Measurements from ENCODE around the gene TOP2A.
"Not testable (repeated sequence)": the region's sequence is repeated elsewhere in the genome, so short reads cannot be mapped to it uniquely, and the experiment has no call there.

TOP2A gene

DNA sequence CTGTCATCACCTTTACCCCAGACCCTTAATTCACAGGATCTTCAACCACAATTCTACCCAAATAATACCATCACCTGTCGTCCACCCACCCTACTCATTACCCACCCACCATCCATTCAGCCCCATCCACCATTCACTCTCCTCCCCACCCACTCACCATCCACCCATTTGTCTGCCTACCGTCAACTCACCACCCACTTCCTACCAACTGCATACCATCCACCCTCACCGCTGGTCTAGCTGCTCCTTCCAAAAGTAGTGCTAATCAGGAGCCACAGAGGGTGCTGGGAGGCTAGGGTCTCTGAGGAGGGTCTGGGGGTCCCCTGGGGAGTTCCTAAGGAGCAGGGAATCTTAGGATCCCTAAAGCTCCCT, 13.5 kb upstream of the TOP2A start:
- DNase-seq = no peak

DNA sequence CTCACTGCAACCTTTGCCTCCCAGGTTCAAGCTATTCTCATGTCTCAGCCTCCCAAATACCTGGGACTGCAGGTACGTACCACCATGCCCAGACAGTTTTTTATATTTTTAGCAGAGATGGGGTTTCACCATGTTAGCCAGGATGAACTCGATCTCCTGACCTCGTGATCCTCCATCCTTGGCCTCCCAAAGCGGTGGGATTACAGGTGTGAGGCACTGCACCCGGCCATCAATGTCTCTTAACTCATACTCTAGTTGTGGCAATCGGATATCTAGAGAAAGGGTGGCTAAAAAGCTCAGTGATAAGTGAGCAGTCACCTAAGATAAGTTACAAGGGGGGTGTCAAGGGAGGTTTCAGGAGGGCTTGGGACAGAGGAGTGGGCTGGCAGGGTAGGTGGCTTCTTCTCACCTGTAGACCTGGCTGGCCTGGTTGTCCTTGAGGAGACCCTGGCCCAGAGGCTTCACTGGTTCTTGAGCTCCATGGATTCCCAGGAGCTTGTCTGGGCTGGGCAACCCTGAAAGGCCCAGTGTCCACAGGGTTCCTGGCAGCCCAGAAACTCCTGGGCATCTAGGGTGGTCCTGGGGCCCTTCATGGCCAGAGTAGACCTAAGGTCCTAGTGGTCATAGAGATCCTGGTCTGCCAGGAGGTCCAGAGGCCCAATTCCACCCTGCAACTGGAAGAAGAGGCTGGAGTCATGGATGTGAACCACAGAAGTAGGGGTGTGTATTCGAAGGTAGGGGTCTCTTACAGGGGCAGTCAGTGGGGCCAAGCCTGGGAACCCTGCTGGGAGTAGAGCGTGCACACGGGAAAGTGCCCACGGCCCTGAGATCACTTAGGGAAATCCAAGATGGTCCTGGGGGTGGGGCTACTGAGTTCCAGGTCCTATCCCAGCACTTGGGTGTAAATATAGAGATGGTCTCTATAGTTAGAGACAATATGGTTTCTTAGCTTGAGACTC, 12.9 kb upstream of the TOP2A start:
- DNase-seq = no peak

DNA sequence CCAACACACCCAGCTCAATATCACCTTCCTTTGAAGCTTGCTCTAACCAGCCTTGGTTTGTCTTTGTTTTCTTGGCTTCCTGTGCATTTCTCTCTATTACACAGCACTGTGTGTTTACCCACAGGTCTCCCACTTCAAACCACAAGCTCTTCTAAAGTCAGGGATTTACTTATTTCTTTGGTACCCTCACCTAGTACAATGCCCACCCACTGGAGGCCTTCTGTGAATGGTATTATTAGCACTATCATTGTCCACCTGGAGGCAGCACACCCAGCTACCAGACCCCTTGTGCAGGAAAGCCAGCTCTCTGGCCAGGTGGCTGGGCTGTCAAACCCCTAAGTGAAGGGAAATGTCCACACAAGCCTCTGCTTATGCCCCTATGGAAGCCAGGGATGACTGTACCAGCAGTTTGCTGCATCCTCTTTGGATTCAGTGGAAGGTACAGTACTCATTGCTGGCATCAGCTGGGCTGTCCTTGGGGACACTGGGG, 9.4 kb upstream of the TOP2A start:
- no peak for DNase-seq

DNA sequence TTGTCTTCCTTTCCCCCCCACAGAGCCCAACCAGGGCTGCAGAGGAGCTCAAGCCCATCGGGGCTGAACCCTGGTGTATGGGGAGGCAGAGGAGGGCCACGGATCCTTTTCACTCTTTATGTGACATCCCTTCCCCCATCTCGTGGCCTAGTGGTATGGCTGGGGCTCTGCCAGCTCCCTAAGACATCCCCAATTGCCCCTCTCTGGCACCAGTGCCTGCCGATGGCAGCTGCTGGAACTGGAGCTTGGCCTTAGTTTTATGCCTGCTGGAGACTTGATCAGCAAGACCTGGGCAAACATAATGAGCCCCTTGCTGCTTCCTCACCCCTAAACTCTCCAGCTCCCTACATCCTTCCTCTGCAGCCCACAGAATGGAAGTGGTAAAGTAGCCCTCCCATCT, 8.0 kb upstream of the TOP2A start:
- DNase-seq = no peak

GRCh38 chr17:40422990-40423633, 5.4 kb upstream of the TOP2A start:
- no peak for DNase-seq

GRCh38 chr17:40419559-40420331, 2.0 kb upstream of the TOP2A start:
- no peak for DNase-seq

DNA sequence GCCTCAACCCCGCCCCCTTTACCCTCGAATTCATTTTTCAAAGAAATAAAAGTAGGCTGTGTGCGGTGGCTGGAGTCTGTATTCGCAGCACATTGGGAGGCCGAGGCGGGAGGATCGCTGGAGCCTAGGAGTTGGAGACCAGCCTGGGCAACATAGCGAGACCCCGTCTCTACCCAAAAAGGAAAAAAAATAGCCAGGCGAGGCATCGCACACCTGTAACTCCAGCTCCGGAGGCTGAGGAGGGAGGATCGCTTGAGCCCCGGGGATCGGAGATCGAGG, 671 bp upstream of the TOP2A start:
- no peak for DNase-seq

DNA sequence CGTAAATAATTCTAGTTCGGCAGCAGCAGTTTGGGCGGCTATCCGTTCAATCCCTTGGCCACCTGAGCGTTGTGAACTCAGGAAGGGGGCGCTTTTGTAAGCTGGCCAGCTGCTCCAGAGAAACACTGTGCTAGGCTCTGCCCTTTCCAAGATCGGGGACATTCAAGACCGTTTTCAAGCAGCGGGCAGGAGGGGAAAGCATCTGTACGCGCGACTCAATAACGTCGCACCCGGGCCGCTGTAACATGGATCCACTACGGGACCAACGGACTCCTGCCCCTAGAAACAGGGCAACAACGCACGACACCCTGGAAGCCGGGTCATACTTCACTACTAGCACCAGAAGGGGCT, 463 bp downstream of the TOP2A start:
- no peak for DNase-seq

DNA sequence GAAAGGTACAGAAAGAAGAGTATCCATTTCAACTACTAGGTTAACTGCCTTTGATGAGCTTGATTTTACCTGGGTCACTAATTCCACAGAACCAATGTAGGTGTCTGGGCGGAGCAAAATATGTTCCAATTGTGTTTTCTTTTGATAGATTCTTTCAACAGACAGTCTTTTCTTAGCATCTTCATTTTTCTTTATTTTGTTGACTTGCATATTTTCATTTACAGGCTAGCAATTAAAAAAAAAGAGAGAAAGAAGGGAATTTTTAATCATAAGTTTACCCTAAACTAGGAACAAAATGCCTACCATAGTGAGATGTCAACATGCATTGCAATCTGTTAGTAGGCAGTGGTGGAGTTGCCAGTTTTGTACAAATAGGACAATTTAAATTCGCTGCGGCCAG, 1.0 kb downstream of the TOP2A start:
- DNase-seq = no peak

GRCh38 chr17:40415390-40415789, 2.3 kb downstream of the TOP2A start:
- DNase-seq = no peak

DNA sequence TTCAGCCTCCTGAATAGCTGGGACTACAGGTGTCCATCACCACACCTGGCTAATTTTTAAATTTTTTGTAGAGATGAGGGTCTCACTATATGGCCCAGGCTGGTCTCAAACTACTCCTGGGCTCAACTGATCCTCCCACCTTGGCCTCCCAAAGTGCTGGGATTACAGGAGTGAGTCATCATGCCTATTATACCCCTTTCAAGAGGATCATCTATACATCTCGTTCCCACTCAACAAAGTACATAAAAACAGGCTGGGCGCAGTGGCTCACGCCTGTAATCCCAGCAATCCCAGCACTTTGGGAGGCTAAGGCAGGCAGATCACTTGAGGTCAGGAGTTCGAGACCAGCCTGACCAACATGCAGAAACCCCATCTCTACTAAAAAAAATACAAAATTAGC, 3.4 kb downstream of the TOP2A start:
- not testable (repeated sequence) for DNase-seq

DNA sequence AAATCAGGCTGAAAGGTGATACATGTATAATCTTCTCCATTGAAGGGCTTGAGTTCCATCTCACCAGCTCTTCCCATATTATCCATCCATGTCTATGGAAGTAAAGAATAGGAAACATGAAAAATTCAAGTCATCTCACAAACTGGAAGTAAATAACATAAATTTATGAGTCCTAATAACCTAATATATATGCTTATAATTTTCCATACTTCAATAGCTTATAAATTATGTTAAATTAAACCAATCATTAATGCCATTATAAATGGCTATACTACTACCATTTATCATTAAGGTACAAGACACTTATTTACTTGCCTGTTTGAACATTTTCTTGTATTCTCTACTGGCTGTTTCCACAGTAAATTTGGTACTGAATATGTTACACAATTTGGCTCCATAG, 4.8 kb downstream of the TOP2A start:
- DNase-seq = no peak

DNA sequence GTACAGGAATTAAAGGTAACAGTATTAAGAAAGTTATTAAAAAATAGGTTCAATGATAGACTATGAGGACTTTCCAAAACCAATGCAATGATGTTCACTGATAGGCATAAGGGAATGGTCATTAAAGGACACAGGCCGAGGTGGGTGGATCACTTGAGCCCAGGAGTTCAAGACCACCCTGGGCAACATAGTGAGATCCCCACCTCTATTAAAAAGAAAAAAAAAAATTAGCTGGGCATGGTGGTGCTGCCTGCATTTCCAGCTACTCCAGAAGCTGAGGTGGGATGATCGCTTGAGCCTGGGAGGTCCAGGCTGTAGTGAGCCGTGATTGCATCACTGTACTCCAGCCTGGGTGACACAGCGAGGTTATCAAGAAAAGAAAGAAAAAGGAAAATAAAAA, 5.9 kb downstream of the TOP2A start:
- DNase-seq = no peak

- DNase-seq = no peak
Measured at GRCh38 chr17:40410082-40410481, 7.6 kb downstream of the TOP2A start.

DNA sequence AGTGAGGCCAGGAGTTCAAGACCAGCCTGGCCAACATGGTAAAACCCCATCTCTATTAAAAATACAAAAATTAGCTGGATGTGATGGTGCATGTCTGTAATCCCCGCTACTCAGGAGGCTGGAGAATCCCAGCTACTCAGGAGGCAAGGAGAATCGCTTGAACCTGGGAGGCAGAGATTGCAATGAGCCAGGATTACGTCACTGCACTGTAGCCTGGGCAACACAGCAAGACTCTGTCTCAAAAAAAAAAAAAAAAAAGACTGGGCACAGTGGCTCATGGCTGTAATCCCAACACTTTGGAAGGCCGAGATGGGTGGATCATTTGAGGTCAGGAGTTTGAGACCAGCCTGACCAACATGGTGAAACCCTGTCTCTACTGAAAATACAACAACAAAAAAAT, 8.2 kb downstream of the TOP2A start:
- DNase-seq = not testable (repeated sequence)

GRCh38 chr17:40407460-40407859, 10.2 kb downstream of the TOP2A start:
- no peak for DNase-seq

GRCh38 chr17:40404003-40404402, 13.7 kb downstream of the TOP2A start:
- DNase-seq = no peak

GRCh38 chr17:40402668-40403067, 15.0 kb downstream of the TOP2A start:
- no peak for DNase-seq

DNA sequence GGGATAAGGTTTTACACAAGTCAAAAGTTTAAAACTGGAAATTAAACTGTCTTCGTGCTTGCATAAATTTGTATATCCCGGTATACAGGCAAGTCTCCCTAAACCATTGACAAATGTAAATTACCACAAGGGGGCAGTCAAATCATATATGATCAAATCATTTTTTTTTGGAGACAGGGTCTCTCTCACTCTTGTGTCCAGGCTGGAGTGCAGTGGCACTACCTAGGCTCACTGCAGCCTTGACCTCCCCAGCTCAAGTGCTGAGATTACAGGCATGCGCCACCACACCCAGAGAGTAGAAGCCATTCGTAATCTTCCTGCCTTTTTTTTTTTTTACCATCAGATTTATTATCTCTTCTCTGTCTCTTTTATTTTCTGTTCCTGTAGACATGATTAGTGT, 18.5 kb downstream of the TOP2A start:
- DNase-seq = no peak

DNA sequence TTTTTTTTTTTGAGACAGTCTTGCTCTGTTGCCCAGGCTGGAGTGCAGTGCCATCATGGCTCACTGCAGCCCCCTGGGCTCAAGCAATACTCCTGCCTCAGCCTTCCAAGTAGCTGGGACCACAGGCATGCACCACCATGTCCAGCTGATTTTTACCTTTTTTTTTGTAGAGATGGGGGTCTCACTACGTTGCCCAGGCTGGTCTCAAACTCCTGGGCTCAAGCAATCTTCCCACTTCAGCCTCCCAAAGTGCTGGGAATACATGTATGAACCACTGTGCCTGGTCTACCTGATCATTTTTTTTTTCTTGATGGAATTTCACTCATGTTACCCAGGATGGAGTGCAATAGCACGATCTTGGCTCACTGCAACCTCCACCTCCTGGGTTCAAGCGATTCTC, 31.1 kb downstream of the TOP2A start:
- not testable (repeated sequence) for DNase-seq

DNA sequence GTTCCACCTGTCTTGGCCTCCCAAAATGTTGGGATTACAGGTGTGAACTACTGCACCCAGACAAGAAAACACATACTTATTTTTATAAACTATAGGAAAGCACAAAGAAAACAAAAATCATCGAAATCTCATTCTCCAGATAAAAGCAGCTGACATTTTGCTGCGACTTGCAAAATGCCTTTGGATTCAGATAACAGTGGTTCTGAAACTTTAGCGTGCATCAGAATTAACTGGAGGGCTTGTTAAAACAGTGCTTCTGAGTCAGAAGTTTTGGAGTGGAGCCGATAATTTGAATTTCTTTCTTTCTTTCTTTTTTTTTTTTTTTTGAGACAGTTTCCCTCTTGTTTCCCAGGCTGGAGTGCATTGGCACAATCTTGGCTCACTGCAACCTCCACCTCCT, 35.4 kb downstream of the TOP2A start:
- no peak for DNase-seq

- no peak for DNase-seq
Measured at GRCh38 chr17:40378966-40379365, 38.7 kb downstream of the TOP2A start.

- DNase-seq = no peak
Measured at GRCh38 chr17:40377832-40378231, 39.9 kb downstream of the TOP2A start.

GRCh38 chr17:40376541-40376940, 41.2 kb downstream of the TOP2A start:
- DNase-seq = not testable (repeated sequence)

Measured in CD4-positive, alpha-beta T cell treated with Interleukin-15 for 1 hour (primary cell).